K562 (cell line): ENCODE results near the gene RACGAP1. TPM values are rescaled to one million over a fixed set of nuclear protein-coding genes. Genes with fewer than 3 reads are reported as not detected.

Experiments
- ATAC-seq: fragments of 200-7000 bp; cut with Tn5 transposase; 3 replicates; pipeline ENCODE4 v1.9.1; 2020; ENCODE audit warnings: moderate library complexity
- BruUV-seq: library from RNA; stranded (reverse); fragments of 400-500 nt; replicated peaks from 2 replicates; lab custom pipeline; 2021; lab: Mats Ljungman, UMichigan
- CTCF ChIA-PET: fragments of 300-600 bp; formaldehyde crosslinking; extraction: SDS; loops from one replicate; lab custom pipeline; 2021; ENCODE audit warnings: low intra/inter-chr PET ratio; lab: Yijun Ruan, JAX
- POLR2A ChIA-PET: fragments of 300-600, 350-650 bp; sonication (Branson Sonifier 250); formaldehyde crosslinking; extraction: SDS; loops from one replicate; lab custom pipeline; 2021; ENCODE audit warnings: antibody characterized with exemption, inconsistent platforms; lab: Yijun Ruan, JAX
- DNase-seq, 4 experiments: peaks; one replicate each; pipeline versions ENCODE4 v3.0.0 to v3.0.0-alpha.2; 2011 to 2018; ENCODE audit warnings: low spot score in 3 of 4, mixed read lengths in 3 of 4; ENCODE audit errors: extremely low read depth in 1 of 4
- FAIRE-seq: peaks from 2 replicates; lab custom pipeline; 2011; peaks lifted over from hg19 to GRCh38; lab: Jason Lieb, UNC
- H2AFZ ChIP-seq: 2 replicates; pipeline ENCODE4 v1.6.0; 2011; ENCODE audit warnings: low read depth, low read length, control low read depth, inconsistent platforms
- H3K27ac ChIP-seq: fragments of 200-600 bp; 3 replicates; pipeline ENCODE4 v1.8.0; 2011; ENCODE audit warnings: low read depth, mild to moderate bottlenecking, control low read depth, inconsistent platforms, low read length, moderate library complexity, mixed read lengths; ENCODE audit errors: extremely low read depth
- H3K27me3 ChIP-seq, 2 experiments: fragments of 300-600 bp in 1 of 2; 2 replicates in 1 of 2; 3 replicates in 1 of 2; pipeline versions ENCODE4 v1.6.0 to v1.8.0; 2011; ENCODE audit warnings: inconsistent platforms in 2 of 2, low read length in 2 of 2, mild to moderate bottlenecking in 1 of 2, mixed read lengths in 1 of 2, moderate library complexity in 1 of 2; ENCODE audit not compliant: control insufficient read depth in 2 of 2, insufficient read depth in 2 of 2
- H3K36me3 ChIP-seq: fragments of 300-600 bp; 3 replicates; pipeline ENCODE4 v1.8.0; 2011; ENCODE audit warnings: mild to moderate bottlenecking, low read length, inconsistent platforms; ENCODE audit not compliant: control insufficient read depth, insufficient read depth
- H3K4me1 ChIP-seq, 2 experiments: fragments of 200-600 bp in 1 of 2; replicated peaks in 1 of 2; 2 replicates in 1 of 2; 3 replicates in 1 of 2; pipeline versions ENCODE4 v1.5.1 to v1.8.0; 2011; ENCODE audit warnings: inconsistent platforms in 2 of 2, low read length in 2 of 2, mild to moderate bottlenecking in 1 of 2, mixed read lengths in 1 of 2, moderate library complexity in 1 of 2; ENCODE audit not compliant: control insufficient read depth in 2 of 2, insufficient read depth in 2 of 2
- H3K4me2 ChIP-seq: 2 replicates; pipeline ENCODE4 v1.6.1; 2011; ENCODE audit warnings: low read length, control low read depth, inconsistent platforms, mixed read lengths; ENCODE audit not compliant: insufficient read depth
- H3K4me3 ChIP-seq: fragments of 200-600 bp; sonication (generic), shearing (Covaris generic); 2 replicates; pipeline ENCODE4 v1.5.1; 2016; ENCODE audit warnings: control low read depth, inconsistent platforms
- H3K79me2 ChIP-seq: fragments of 200-600 bp; 3 replicates; pipeline ENCODE4 v1.8.0; 2011; ENCODE audit warnings: low read length, inconsistent platforms; ENCODE audit not compliant: control insufficient read depth, insufficient read depth
- H3K9ac ChIP-seq, 2 experiments: 2 replicates each; pipeline versions ENCODE4 v1.6.0 to v1.6.1; 2011; ENCODE audit warnings: low read depth in 2 of 2, low read length in 2 of 2, control low read depth in 1 of 2, inconsistent platforms in 1 of 2, mild to moderate bottlenecking in 1 of 2, mixed read lengths in 1 of 2; ENCODE audit not compliant: insufficient read depth in 1 of 2
- H3K9me1 ChIP-seq: one replicate; pipeline ENCODE4 v1.6.0; 2011; ENCODE audit warnings: inconsistent platforms, mild to moderate bottlenecking, low read length, moderate library complexity; ENCODE audit not compliant: control insufficient read depth, insufficient read depth
- H3K9me3 ChIP-seq: replicated peaks from 2 replicates; pipeline ENCODE4 v1.5.1; 2011; ENCODE audit warnings: low read depth, low read length, inconsistent platforms; ENCODE audit not compliant: control insufficient read depth, insufficient read depth
- H4K20me1 ChIP-seq: replicated peaks from 2 replicates; pipeline ENCODE4 v1.6.1; 2011; ENCODE audit warnings: low read length, inconsistent platforms, mixed read lengths; ENCODE audit not compliant: control insufficient read depth, insufficient read depth
- CTCF ChIP-seq, 3 experiments: IDR thresholded peaks in 2 of 3; conservative IDR thresholded peaks in 1 of 3; 2 replicates each; pipeline ENCODE4 v1.5.1; 2011 to 2012; ENCODE audit warnings: low read length in 3 of 3, mild to moderate bottlenecking in 3 of 3, control low read depth in 2 of 3, improper control_type of control experiment in 1 of 3, inconsistent platforms in 1 of 3, low read depth in 1 of 3, mixed read lengths in 1 of 3, moderate library complexity in 1 of 3; ENCODE audit not compliant: insufficient read depth in 2 of 3
- KLF1 ChIP-seq: fragments of 450-650 bp; IDR thresholded peaks from 2 replicates; pipeline ENCODE4 v1.6.1; 2016; ENCODE audit warnings: missing genetic modification characterization, missing compliant biosample characterization
- POLR2AphosphoS2 ChIP-seq: IDR thresholded peaks from 2 replicates; pipeline ENCODE4 v1.6.1; 2012; ENCODE audit warnings: low read length, improper control_type of control experiment
- WGBS: fragments of 100-300 bp; shearing (Covaris generic); methylation state at CpG from one replicate; pipeline ENCODE4 v1.1.6; 2016; ENCODE audit warnings: low coverage, mixed read lengths; ENCODE audit not compliant: insufficient coverage; ENCODE audit errors: missing lambda C conversion rate; 5-methylcytosine and 5-hydroxymethylcytosine counted together
- in situ Hi-C: fragments of 300-500 bp; cut with MboI; formaldehyde crosslinking; loops from 4 replicates; pipeline ENCODE4 v1.15.0; 2018; ENCODE audit warnings: inconsistent platforms, mixed read lengths
- intact Hi-C: fragments of 100-400 bp; cut with micrococcal nuclease; formaldehyde crosslinking; loops from 2 replicates; pipeline ENCODE4 v1.14.2; 2022
- polyA plus RNA-seq, 8 experiments: library from polyadenylated mRNA; depleted of rRNA in 4 of 8; stranded (reverse) in 5 of 8; unstranded in 3 of 8; fragments of >200 nt; fragmentation: Nextera tagmentation in 2 of 8; fragmentation: Illumina TruSeq in 1 of 8; extraction: Ambion mirVana in 2 of 8; extraction: Trizol in 1 of 8; gene quantifications; 2 replicates each; pipeline versions ENCODE4 v1.2.1 to v1.2.3, GENCODE V29; 2011 to 2014; ENCODE audit warnings: inconsistent platforms in 1 of 8, missing spikeins in 1 of 8
- total RNA-seq, 7 experiments: library from RNA; depleted of rRNA in 6 of 7; stranded (reverse); fragments of >200 nt in 6 of 7; fragmentation: Illumina TruSeq in 2 of 7; extraction: Trizol in 2 of 7; gene quantifications; 2 replicates each; pipeline versions ENCODE4 v1.2.1 to v1.2.3, GENCODE V29; 2011 to 2021; ENCODE audit warnings: low replicate concordance in 1 of 7

RACGAP1 gene
- total and polyA plus RNA-seq, 9 of the 15 experiments (the other 6 are each of a cell fraction or from before 2014, with no cell fraction given) = 56.4 to 92.9 (median 71.8) TPM

- in situ Hi-C loops = loop anchor here (5.0 kb wide), 1 partner anchor 97 kb away; no protein-coding TSS in a partner anchor
- POLR2A ChIA-PET = no interaction called here
- peaks cover 28 to 69% of the 10 kb centered on the region in 2 experiments; a peak in 4 of 5 replicates for H3K27me3 ChIP-seq
Observed at GRCh38 chr12:49970658-49971057, 54.6 kb downstream of the RACGAP1 start.

More at GRCh38 chr12:49970658-49971057, 54.6 kb downstream of the RACGAP1 start:
- Histone ChIP-seq H3K79me2 (no peaks in the 10 kb centered on the region), H3K27ac (no peak overlapping the region), H3K4me3 (no peak overlapping the region), H3K4me1 (peaks cover 12 to 51% of the 10 kb centered on the region in 2 experiments; a peak in 4 of 5 replicates), H3K36me3 (no peaks in the 10 kb centered on the region), H3K9ac (no peak overlapping the region), H4K20me1 (peaks cover 18% of the 10 kb centered on the region), H2AFZ (no peak overlapping the region), H3K4me2 (no peak overlapping the region), H3K9me1 (no peaks in the 10 kb centered on the region), H3K9me3 (no peaks in the 10 kb centered on the region)
- TF ChIP-seq POLR2AphosphoS2 (no peak), CTCF (IDR thresholded peaks at IDR 0.05 in 2 of 3, conservative IDR thresholded peaks at IDR 0.05 in 1 of 3; ENCODE audit: insufficient read depth in 2 of 3, low read depth in 1 of 3, low read length in 3 of 3) (0 out of 6 replicates have a peak, but pooled peaks of 1 of the 3 experiments have one; percentile 12), KLF1 (tag) (peak; percentile 76; the same call in 1 of the 2 replicates)
- CTCF ChIA-PET = interaction anchor here (5.4 kb wide), 1 partner anchor 99 kb away, joined by 43 read pairs; no protein-coding TSS in a partner anchor
- WGBS = 1% methylated on average over 9 of the region's 10 CpGs
- no peak for ATAC-seq
- DNase-seq = no peak
- no TSS peak for BruUV-seq
- FAIRE-seq = no peak
- intact Hi-C loops = no loop called here
